Endodermal cell (in vitro differentiated cells): Measurements from ENCODE around the gene STON2. TPM values are rescaled to one million over a fixed set of nuclear protein-coding genes. Genes with fewer than 3 reads are reported as not detected.

ENCODE experiments used
- DNase-seq: peaks from one replicate; pipeline ENCODE4 v3.0.0-alpha.2; 2017
- H3K27ac ChIP-seq: 2 replicates; pipeline ENCODE4 v1.5.1; 2013; ENCODE audit warnings: mild to moderate bottlenecking, low read depth, low read length, moderate library complexity
- H3K27me3 ChIP-seq: 2 replicates; pipeline ENCODE4 v1.6.1; 2013; ENCODE audit warnings: mild to moderate bottlenecking, low read length, moderate library complexity; ENCODE audit not compliant: insufficient read depth, control insufficient read depth, poor library complexity, severe bottlenecking
- H3K36me3 ChIP-seq: 2 replicates; pipeline ENCODE4 v1.7.0; 2013; ENCODE audit warnings: mild to moderate bottlenecking, low read length, moderate library complexity; ENCODE audit not compliant: control insufficient read depth, insufficient read depth
- H3K4me1 ChIP-seq: one replicate; pipeline ENCODE4 v1.7.0; 2013; ENCODE audit warnings: low read length; ENCODE audit not compliant: control insufficient read depth, insufficient read depth
- H3K4me3 ChIP-seq: 2 replicates; pipeline ENCODE4 v1.5.1; 2013; ENCODE audit warnings: mild to moderate bottlenecking, low read length, moderate library complexity
- H3K9ac ChIP-seq: 2 replicates; pipeline ENCODE4 v1.6.1; 2013; ENCODE audit warnings: mild to moderate bottlenecking, low read length, moderate library complexity; ENCODE audit not compliant: poor library complexity, severe bottlenecking; ENCODE audit errors: extremely low read depth
- H3K9me3 ChIP-seq: 2 replicates; pipeline ENCODE4 v1.6.1; 2013; ENCODE audit warnings: mild to moderate bottlenecking, low read length, moderate library complexity; ENCODE audit not compliant: control insufficient read depth
- H3K27ac Mint-ChIP-seq: 2 replicates; pipeline ENCODE4 v1.8.0; 2020; ENCODE audit warnings: mixed read lengths
- H3K27me3 Mint-ChIP-seq: 2 replicates; pipeline ENCODE4 v1.8.0; 2021; ENCODE audit warnings: mild to moderate bottlenecking, mixed read lengths; ENCODE audit not compliant: insufficient read depth
- H3K36me3 Mint-ChIP-seq: 2 replicates; pipeline ENCODE4 v1.8.0; 2020; ENCODE audit warnings: low read depth, mixed read lengths
- H3K4me1 Mint-ChIP-seq: 2 replicates; pipeline ENCODE4 v1.8.0; 2020; ENCODE audit warnings: mixed read lengths
- H3K4me3 Mint-ChIP-seq: 2 replicates; pipeline ENCODE4 v1.8.0; 2020; ENCODE audit warnings: mild to moderate bottlenecking, moderate library complexity, mixed read lengths
- H3K9me3 Mint-ChIP-seq: 2 replicates; pipeline ENCODE4 v1.8.0; 2020; ENCODE audit warnings: mild to moderate bottlenecking, mixed read lengths
- WGBS, 2 experiments: methylation state at CpG; one replicate each; pipeline versions ENCODE4 v1.1.5 to v1.1.7; 2013; ENCODE audit warnings: missing lambda C conversion rate in 2 of 2, mixed read lengths in 1 of 2; ENCODE audit not compliant: insufficient coverage in 1 of 2, insufficient read length in 1 of 2; 5-methylcytosine and 5-hydroxymethylcytosine counted together
- total RNA-seq, 2 donors: library from RNA; stranded (reverse); fragmentation: NEBNext Ultra II Directional in 1 of 2; extraction: Animal tissue kit (Norgen Biotek cat#: 25700) in 1 of 2; gene quantifications; 2 replicates in 1 of 2; 3 replicates in 1 of 2; pipeline ENCODE4 v1.2.1, GENCODE V29; 2021
- TF ChIP-seq, protein P1 (sequence below): fragments of 200-600 bp; sonication (generic); conservative IDR thresholded peaks from 2 replicates; pipeline ENCODE4 v1.5.0; 2021; ENCODE audit warnings: antibody characterized with exemption, mild to moderate bottlenecking

The STON2 gene
- total RNA-seq, 2 donors from 2014 or later = 37.2 to 43.9 TPM

GRCh38 chr14:81392052-81392451, 8.1 kb downstream of the STON2 start:
- H3K4me3 Mint-ChIP-seq = no peak overlapping the region
- H3K9me3 Mint-ChIP-seq = no peaks in the 10 kb centered on the region
- no peaks in the 10 kb centered on the region for H3K36me3 ChIP-seq
- peaks cover 27% of the 10 kb centered on the region for H3K36me3 Mint-ChIP-seq
- H3K4me1 Mint-ChIP-seq = peaks cover 2% of the 10 kb centered on the region
- 92 to 100% methylated on average over 1 to 5 of the region's 5 CpGs for WGBS, 2 experiments
- TF ChIP-seq, protein P1, sequence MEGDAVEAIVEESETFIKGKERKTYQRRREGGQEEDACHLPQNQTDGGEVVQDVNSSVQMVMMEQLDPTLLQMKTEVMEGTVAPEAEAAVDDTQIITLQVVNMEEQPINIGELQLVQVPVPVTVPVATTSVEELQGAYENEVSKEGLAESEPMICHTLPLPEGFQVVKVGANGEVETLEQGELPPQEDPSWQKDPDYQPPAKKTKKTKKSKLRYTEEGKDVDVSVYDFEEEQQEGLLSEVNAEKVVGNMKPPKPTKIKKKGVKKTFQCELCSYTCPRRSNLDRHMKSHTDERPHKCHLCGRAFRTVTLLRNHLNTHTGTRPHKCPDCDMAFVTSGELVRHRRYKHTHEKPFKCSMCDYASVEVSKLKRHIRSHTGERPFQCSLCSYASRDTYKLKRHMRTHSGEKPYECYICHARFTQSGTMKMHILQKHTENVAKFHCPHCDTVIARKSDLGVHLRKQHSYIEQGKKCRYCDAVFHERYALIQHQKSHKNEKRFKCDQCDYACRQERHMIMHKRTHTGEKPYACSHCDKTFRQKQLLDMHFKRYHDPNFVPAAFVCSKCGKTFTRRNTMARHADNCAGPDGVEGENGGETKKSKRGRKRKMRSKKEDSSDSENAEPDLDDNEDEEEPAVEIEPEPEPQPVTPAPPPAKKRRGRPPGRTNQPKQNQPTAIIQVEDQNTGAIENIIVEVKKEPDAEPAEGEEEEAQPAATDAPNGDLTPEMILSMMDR = no peak
- H3K4me3 ChIP-seq = no peak overlapping the region
- no peaks in the 10 kb centered on the region for H3K27me3 ChIP-seq
- no peak for DNase-seq
- H3K27ac Mint-ChIP-seq = no peak overlapping the region
- no peaks in the 10 kb centered on the region for H3K4me1 ChIP-seq
- no peak overlapping the region for H3K27ac ChIP-seq
- H3K9me3 ChIP-seq = no peaks in the 10 kb centered on the region
- H3K9ac ChIP-seq = no peak overlapping the region
- no peaks in the 10 kb centered on the region for H3K27me3 Mint-ChIP-seq

GRCh38 chr14:81390696-81391095, 9.4 kb downstream of the STON2 start:
- no peak for DNase-seq
- no peak overlapping the region for H3K4me3 ChIP-seq
- H3K9me3 ChIP-seq = no peaks in the 10 kb centered on the region
- no peaks in the 10 kb centered on the region for H3K9me3 Mint-ChIP-seq
- H3K4me3 Mint-ChIP-seq = no peak overlapping the region
- H3K36me3 Mint-ChIP-seq = peaks cover 19% of the 10 kb centered on the region
- WGBS, 2 experiments = 91 to 96% methylated on average over 2 to 3 of the region's 3 CpGs
- H3K27me3 Mint-ChIP-seq = no peaks in the 10 kb centered on the region
- no peak overlapping the region for H3K27ac ChIP-seq
- peaks cover 5% of the 10 kb centered on the region for H3K4me1 Mint-ChIP-seq
- TF ChIP-seq, protein P1 = no peak
- no peaks in the 10 kb centered on the region for H3K27me3 ChIP-seq
- H3K36me3 ChIP-seq = no peaks in the 10 kb centered on the region
- H3K27ac Mint-ChIP-seq = no peak overlapping the region
- no peaks in the 10 kb centered on the region for H3K4me1 ChIP-seq
- H3K9ac ChIP-seq = no peak overlapping the region

GRCh38 chr14:81388336-81388735, 11.8 kb downstream of the STON2 start:
- no peak overlapping the region for H3K4me3 Mint-ChIP-seq
- H3K36me3 ChIP-seq = no peaks in the 10 kb centered on the region
- no peaks in the 10 kb centered on the region for H3K27me3 ChIP-seq
- no peak overlapping the region for H3K4me3 ChIP-seq
- H3K9ac ChIP-seq = no peak overlapping the region
- no peaks in the 10 kb centered on the region for H3K9me3 ChIP-seq
- 93 to 100% methylated on average over 2 of the region's 2 CpGs for WGBS, 2 experiments
- no peaks in the 10 kb centered on the region for H3K4me1 ChIP-seq
- no peak overlapping the region for H3K27ac Mint-ChIP-seq
- no peak overlapping the region for H3K27ac ChIP-seq
- peaks cover 7% of the 10 kb centered on the region for H3K4me1 Mint-ChIP-seq
- TF ChIP-seq, protein P1 = no peak
- H3K9me3 Mint-ChIP-seq = no peaks in the 10 kb centered on the region
- DNase-seq = no peak
- no peaks in the 10 kb centered on the region for H3K27me3 Mint-ChIP-seq
- peaks cover 5% of the 10 kb centered on the region for H3K36me3 Mint-ChIP-seq
